ENCODE results near the gene DENND4A. TPM values are rescaled to one million over a fixed set of nuclear protein-coding genes. Genes with fewer than 3 reads are reported as not detected.

The DENND4A gene
- total RNA-seq, 1 experiment from 2014 or later: 12.7 TPM

- ChIA-PET CTCF (interaction anchor here (0.7 kb wide), 1 partner anchor 180 kb away, joined by 4 read pairs; no protein-coding TSS in a partner anchor), POLR2A (no interaction called here)
- H3K4me3 Mint-ChIP-seq (ENCODE audit: unreplicated experiment): no peak overlapping the region
- intact Hi-C loops (cut with micrococcal nuclease; ENCODE audit: unreplicated experiment): no loop called here
- TF ChIP-seq CTCF (IDR thresholded peaks at IDR 0.05; ENCODE audit: insufficient read depth in 1 of 2, low read depth in 1 of 2, low read length in 1 of 2, severe bottlenecking in 1 of 2, unreplicated experiment in 1 of 2): no peak
- peaks cover 20% of the 10 kb centered on the region for H3K4me1 Mint-ChIP-seq (ENCODE audit: low read depth, unreplicated experiment)
- no peak overlapping the region for H3K4me3 ChIP-seq (ENCODE audit: low read depth, low read length)
- no peaks in the 10 kb centered on the region for H3K27me3 Mint-ChIP-seq (ENCODE audit: insufficient read depth, unreplicated experiment)
- peaks cover 16% of the 10 kb centered on the region for H3K4me1 ChIP-seq
- H3K9me3 Mint-ChIP-seq (ENCODE audit: unreplicated experiment): no peaks in the 10 kb centered on the region
- no peaks in the 10 kb centered on the region for H3K9me3 ChIP-seq
- H3K27ac Mint-ChIP-seq (ENCODE audit: unreplicated experiment): peak overlapping the region; percentile 34
- no peaks in the 10 kb centered on the region for H3K27me3 ChIP-seq (replicated peaks; ENCODE audit: control insufficient read depth, insufficient read depth, low read length)
- DNase-seq: no peak
- BruUV-seq (replicated peaks): no TSS peak
- no peaks in the 10 kb centered on the region for H3K36me3 Mint-ChIP-seq (ENCODE audit: insufficient read depth, unreplicated experiment)
- no peaks in the 10 kb centered on the region for H3K36me3 ChIP-seq (ENCODE audit: control insufficient read depth, insufficient read depth, low read length)
Measured at GRCh38 chr15:65653801-65654521, 138.1 kb downstream of the DENND4A start.

- Histone ChIP-seq H3K27me3 (replicated peaks; ENCODE audit: control insufficient read depth, insufficient read depth, low read length) (no peaks in the 10 kb centered on the region), H3K4me1 (peaks cover 16% of the 10 kb centered on the region), H3K36me3 (ENCODE audit: control insufficient read depth, insufficient read depth, low read length) (no peaks in the 10 kb centered on the region), H3K9me3 (no peaks in the 10 kb centered on the region), H3K4me3 (ENCODE audit: low read depth, low read length) (no peak overlapping the region)
- H3K4me1 Mint-ChIP-seq (ENCODE audit: low read depth, unreplicated experiment): peaks cover 20% of the 10 kb centered on the region
- no peaks in the 10 kb centered on the region for H3K9me3 Mint-ChIP-seq (ENCODE audit: unreplicated experiment)
- no peaks in the 10 kb centered on the region for H3K27me3 Mint-ChIP-seq (ENCODE audit: insufficient read depth, unreplicated experiment)
- CTCF ChIA-PET: no interaction called here
- DNase-seq: no peak
- H3K27ac Mint-ChIP-seq (ENCODE audit: unreplicated experiment): no peak overlapping the region
- no peaks in the 10 kb centered on the region for H3K36me3 Mint-ChIP-seq (ENCODE audit: insufficient read depth, unreplicated experiment)
- TF ChIP-seq CTCF (IDR thresholded peaks at IDR 0.05; ENCODE audit: insufficient read depth in 1 of 2, low read depth in 1 of 2, low read length in 1 of 2, severe bottlenecking in 1 of 2, unreplicated experiment in 1 of 2): no peak
- BruUV-seq (replicated peaks): no TSS peak
- POLR2A ChIA-PET: no interaction called here
- H3K4me3 Mint-ChIP-seq (ENCODE audit: unreplicated experiment): no peak overlapping the region
- intact Hi-C loops (cut with micrococcal nuclease; ENCODE audit: unreplicated experiment): no loop called here
Measured at GRCh38 chr15:65653341-65653740, 138.8 kb downstream of the DENND4A start.

GRCh38 chr15:65651831-65652749 lies 140.0 kb downstream of the DENND4A start:
- Mint-ChIP-seq H3K4me1 (ENCODE audit: low read depth, unreplicated experiment) (peaks cover 20% of the 10 kb centered on the region), H3K27me3 (ENCODE audit: insufficient read depth, unreplicated experiment) (no peaks in the 10 kb centered on the region), H3K4me3 (ENCODE audit: unreplicated experiment) (no peak overlapping the region), H3K36me3 (ENCODE audit: insufficient read depth, unreplicated experiment) (no peaks in the 10 kb centered on the region), H3K9me3 (ENCODE audit: unreplicated experiment) (no peaks in the 10 kb centered on the region), H3K27ac (ENCODE audit: unreplicated experiment) (no peak overlapping the region)
- Histone ChIP-seq H3K27me3 (replicated peaks; ENCODE audit: control insufficient read depth, insufficient read depth, low read length) (no peaks in the 10 kb centered on the region), H3K4me1 (peaks cover 16% of the 10 kb centered on the region), H3K4me3 (ENCODE audit: low read depth, low read length) (no peak overlapping the region), H3K36me3 (ENCODE audit: control insufficient read depth, insufficient read depth, low read length) (no peaks in the 10 kb centered on the region), H3K9me3 (no peaks in the 10 kb centered on the region)
- DNase-seq: no peak
- POLR2A ChIA-PET: no interaction called here
- intact Hi-C loops (cut with micrococcal nuclease; ENCODE audit: unreplicated experiment): no loop called here
- TF ChIP-seq CTCF (IDR thresholded peaks at IDR 0.05; ENCODE audit: insufficient read depth in 1 of 2, low read depth in 1 of 2, low read length in 1 of 2, severe bottlenecking in 1 of 2, unreplicated experiment in 1 of 2): no peak
- BruUV-seq (replicated peaks): no TSS peak
- CTCF ChIA-PET: no interaction called here

All from Caco-2 (cell line).